Adrenal gland (tissue), 5 donors: ENCODE results near the gene MITF.
"Not testable (repeated sequence)": the region's sequence is repeated elsewhere in the genome, so short reads cannot be mapped to it uniquely, and the experiment has no call there.

ENCODE experiments used
- POLR2A ChIP-seq, 2 donors: fragments of 450-650 bp; IDR thresholded peaks; one replicate each; pipeline ENCODE4 v1.6.1; 2017; ENCODE audit warnings: antibody characterized with exemption in 2 of 2, mild to moderate bottlenecking in 2 of 2, moderate library complexity in 1 of 2
- TF ChIP-seq, protein P1 (sequence below), 6 experiments: fragments of 450-650 bp in 4 of 6; fragments of 200-600 bp in 2 of 6; sonication (generic) in 1 of 6; IDR thresholded peaks; 1 replicate in 5 of 6; 2 replicates in 1 of 6; pipeline versions ENCODE4 v1.5.1 to v1.8.0; 2016 to 2021; ENCODE audit warnings: antibody characterized with exemption in 6 of 6, mild to moderate bottlenecking in 2 of 6, moderate library complexity in 1 of 6
- donor health status: DM: no; HTN: no; CAD: no.

- TF ChIP-seq, protein P1, sequence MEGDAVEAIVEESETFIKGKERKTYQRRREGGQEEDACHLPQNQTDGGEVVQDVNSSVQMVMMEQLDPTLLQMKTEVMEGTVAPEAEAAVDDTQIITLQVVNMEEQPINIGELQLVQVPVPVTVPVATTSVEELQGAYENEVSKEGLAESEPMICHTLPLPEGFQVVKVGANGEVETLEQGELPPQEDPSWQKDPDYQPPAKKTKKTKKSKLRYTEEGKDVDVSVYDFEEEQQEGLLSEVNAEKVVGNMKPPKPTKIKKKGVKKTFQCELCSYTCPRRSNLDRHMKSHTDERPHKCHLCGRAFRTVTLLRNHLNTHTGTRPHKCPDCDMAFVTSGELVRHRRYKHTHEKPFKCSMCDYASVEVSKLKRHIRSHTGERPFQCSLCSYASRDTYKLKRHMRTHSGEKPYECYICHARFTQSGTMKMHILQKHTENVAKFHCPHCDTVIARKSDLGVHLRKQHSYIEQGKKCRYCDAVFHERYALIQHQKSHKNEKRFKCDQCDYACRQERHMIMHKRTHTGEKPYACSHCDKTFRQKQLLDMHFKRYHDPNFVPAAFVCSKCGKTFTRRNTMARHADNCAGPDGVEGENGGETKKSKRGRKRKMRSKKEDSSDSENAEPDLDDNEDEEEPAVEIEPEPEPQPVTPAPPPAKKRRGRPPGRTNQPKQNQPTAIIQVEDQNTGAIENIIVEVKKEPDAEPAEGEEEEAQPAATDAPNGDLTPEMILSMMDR (IDR thresholded peaks at IDR 0.05), result not testable (repeated sequence)
- TF ChIP-seq POLR2A (IDR thresholded peaks at IDR 0.05), result not testable (repeated sequence)
Measured at GRCh38 chr3:69796126-69796525, 56.9 kb downstream of the MITF start.
